Measurements from ENCODE around the gene PRKRIP1. TPM values are rescaled to one million over a fixed set of nuclear protein-coding genes. Genes with fewer than 3 reads are reported as not detected.
"Not testable (repeated sequence)": the region's sequence is repeated elsewhere in the genome, so short reads cannot be mapped to it uniquely, and the experiment has no call there.

Gene PRKRIP1, protein sequence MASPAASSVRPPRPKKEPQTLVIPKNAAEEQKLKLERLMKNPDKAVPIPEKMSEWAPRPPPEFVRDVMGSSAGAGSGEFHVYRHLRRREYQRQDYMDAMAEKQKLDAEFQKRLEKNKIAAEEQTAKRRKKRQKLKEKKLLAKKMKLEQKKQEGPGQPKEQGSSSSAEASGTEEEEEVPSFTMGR
- 11.1 TPM for total RNA-seq
- long read RNA-seq, transcript PRKRIP1-201 (6 exons, 2,159 nt): major isoform, 9 of 24 reads
- long read RNA-seq, partial matches to known transcripts: 0 of 24 reads
- long read RNA-seq, other reads (novel, unspliced or antisense): 12 of 24 reads

- Histone ChIP-seq H3K9me3 (replicated peaks) (no peaks in the 10 kb centered on the region), H3K27ac (replicated peaks) (peak within 1 kb of the TSS; percentile 89), H3K36me3 (peaks cover 36% of the 10 kb centered on the region), H3K4me1 (peaks cover 30% of the 10 kb centered on the region), H3K4me3 (peak within 1 kb of the TSS; percentile 91), H3K27me3 (ENCODE audit: low read depth) (no peaks in the 10 kb centered on the region)
- intact Hi-C loops (cut with micrococcal nuclease): no loop called here
- TF ChIP-seq, protein P1, sequence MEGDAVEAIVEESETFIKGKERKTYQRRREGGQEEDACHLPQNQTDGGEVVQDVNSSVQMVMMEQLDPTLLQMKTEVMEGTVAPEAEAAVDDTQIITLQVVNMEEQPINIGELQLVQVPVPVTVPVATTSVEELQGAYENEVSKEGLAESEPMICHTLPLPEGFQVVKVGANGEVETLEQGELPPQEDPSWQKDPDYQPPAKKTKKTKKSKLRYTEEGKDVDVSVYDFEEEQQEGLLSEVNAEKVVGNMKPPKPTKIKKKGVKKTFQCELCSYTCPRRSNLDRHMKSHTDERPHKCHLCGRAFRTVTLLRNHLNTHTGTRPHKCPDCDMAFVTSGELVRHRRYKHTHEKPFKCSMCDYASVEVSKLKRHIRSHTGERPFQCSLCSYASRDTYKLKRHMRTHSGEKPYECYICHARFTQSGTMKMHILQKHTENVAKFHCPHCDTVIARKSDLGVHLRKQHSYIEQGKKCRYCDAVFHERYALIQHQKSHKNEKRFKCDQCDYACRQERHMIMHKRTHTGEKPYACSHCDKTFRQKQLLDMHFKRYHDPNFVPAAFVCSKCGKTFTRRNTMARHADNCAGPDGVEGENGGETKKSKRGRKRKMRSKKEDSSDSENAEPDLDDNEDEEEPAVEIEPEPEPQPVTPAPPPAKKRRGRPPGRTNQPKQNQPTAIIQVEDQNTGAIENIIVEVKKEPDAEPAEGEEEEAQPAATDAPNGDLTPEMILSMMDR (IDR thresholded peaks at IDR 0.05; ENCODE audit: borderline replicate concordance): no peak
- peak; percentile 82 for DNase-seq
These were observed at the start of gene PRKRIP1 for GRCh38 chr7:102395873-102396709. TSS of gene PRKRIP1 (plus strand) at chr7:102396363. CDS start at chr7:102396412, 49 bp downstream.

DNA sequence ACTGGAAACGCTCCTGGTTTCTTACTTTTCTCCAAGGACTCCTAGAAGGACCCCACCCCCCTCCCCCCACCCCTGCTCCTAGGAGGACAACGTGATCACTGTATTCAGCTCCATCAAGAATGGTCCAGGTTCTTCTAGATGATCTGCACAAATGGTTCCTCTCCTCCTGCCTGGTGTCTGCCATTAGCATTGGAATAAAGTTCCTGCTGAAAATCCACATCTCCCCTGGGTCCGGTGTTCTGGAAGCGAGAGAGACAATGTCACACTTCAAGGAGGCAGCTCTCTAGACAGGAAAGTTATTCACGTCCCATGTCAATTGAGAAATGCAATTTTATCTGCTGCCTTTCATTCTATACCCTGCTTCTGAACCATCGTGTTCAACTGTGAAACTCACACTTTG, 49.2 kb upstream of the PRKRIP1 start:
- H3K27ac ChIP-seq (replicated peaks); H3K9me3 ChIP-seq (replicated peaks); intact Hi-C loops (cut with micrococcal nuclease): not testable (repeated sequence)

DNA sequence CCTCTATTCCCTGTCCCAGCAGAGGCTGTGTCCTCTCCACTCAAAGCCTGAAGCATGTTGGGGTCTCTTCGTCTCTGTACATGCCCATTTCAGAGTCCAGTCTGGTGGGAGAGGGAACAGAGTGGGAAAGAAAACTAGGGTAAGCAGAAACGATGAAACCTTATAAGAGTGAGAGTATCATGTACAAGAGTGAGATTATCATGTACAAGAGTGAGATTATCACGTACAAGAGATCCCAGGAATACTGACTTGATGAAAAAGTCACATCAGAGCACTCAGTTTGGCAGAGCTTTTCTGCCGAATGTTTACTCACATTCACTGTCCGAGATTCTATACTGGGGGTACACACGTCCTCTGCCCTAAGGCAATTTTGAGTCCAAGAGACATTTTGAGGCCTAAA, 39.8 kb upstream of the PRKRIP1 start, which contains the start of gene SPDYE6:
Gene SPDYE6, minus strand, starts transcription at position 101 of the 400 bp plus-strand sequence. CDS start 421 bp downstream, outside the sequence.
- H3K36me3 ChIP-seq; H3K27ac ChIP-seq (replicated peaks); H3K4me1 ChIP-seq; intact Hi-C loops (cut with micrococcal nuclease); H3K27me3 ChIP-seq (ENCODE audit: low read depth); H3K4me3 ChIP-seq; DNase-seq; H3K9me3 ChIP-seq (replicated peaks): not testable (repeated sequence)

More for the DNA sequence above, 49.2 kb upstream of the PRKRIP1 start:
- H3K27me3 ChIP-seq (ENCODE audit: low read depth); H3K36me3 ChIP-seq; DNase-seq; H3K4me3 ChIP-seq; H3K4me1 ChIP-seq: not testable (repeated sequence)

DNA sequence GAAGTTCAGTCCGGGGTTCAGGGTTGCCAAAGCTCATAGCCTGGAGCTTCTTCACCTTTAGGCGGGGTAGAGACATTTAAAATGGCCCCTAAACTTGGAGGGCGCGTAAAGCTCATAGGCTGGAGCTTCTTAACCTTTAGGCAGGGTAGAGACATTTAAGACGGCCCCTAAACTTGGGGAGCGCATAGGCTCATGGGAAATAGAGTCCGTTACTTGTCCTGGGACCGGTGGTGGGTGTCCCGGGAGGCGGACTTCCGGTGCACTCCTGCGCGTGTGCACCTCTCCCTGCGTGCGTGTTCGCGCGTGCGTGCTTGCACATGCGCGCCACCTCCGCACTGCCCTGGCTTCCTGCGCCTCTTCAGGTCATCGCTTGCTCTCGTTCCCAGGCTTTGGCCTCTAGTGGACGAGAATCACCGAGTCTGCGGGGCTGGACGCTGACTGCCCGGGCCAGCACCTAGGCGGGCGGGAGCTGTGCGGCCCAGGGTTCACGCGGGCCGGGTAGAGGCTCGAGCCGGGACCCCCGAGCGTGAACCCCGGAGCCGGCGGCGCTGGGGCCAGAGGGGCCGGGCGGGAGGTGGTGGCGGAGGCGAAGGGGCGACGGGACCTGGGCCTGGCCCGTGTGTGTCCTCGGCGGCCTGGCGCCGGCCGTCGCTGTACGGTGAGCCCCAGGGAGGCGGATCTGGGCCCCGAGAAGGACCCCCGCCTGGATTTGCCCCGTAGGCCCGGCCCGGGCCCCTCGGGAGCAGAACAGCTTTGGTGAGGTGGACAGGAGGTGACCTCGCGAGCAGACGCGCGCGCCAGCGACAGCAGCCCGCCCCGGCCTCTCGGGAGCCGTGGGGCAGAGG, 32.4 kb upstream of the PRKRIP1 start:
- intact Hi-C loops (cut with micrococcal nuclease); H3K9me3 ChIP-seq (replicated peaks); H3K27me3 ChIP-seq (ENCODE audit: low read depth): not testable (repeated sequence)
- peaks cover 16% of the 10 kb centered on the region for H3K4me1 ChIP-seq
- H3K4me3 ChIP-seq: peak overlapping the region; percentile 93
- peaks cover 11% of the 10 kb centered on the region for H3K36me3 ChIP-seq
- peak; percentile 95 for DNase-seq
- peak overlapping the region; percentile 96 for H3K27ac ChIP-seq (replicated peaks)
- TF ChIP-seq, protein P1 (IDR thresholded peaks at IDR 0.05; ENCODE audit: borderline replicate concordance): peak; percentile 43

DNA sequence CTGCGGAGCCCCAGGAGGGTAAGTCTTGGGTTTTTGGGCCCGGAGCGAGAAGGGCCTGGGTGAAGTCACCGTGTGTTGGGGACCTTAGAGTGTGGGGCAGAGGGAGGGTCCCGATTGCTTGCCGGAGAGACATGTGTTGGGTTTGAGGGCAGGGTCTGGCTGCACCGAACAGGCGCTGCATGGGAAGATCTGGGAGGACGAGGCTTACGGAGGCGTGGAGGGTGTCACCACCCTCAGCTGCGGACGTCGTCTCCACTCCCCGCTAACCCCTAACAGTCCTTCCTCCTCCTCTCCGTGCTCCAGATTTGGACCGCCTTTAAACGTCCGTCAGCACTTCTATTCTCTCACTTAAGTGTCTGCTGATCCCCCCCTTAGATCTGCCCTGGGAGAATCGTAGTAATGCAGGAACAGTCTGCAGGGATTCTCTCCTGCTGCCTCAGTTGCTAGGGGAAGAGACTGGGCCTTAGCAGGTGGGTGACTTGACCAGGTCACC, 31.7 kb upstream of the PRKRIP1 start:
- H3K9me3 ChIP-seq (replicated peaks); H3K27me3 ChIP-seq (ENCODE audit: low read depth); intact Hi-C loops (cut with micrococcal nuclease); DNase-seq: not testable (repeated sequence)
- H3K36me3 ChIP-seq: peaks cover 11% of the 10 kb centered on the region
- peak overlapping the region; percentile 96 for H3K27ac ChIP-seq (replicated peaks)
- peak overlapping the region; percentile 93 for H3K4me3 ChIP-seq
- peaks cover 16% of the 10 kb centered on the region for H3K4me1 ChIP-seq

DNA sequence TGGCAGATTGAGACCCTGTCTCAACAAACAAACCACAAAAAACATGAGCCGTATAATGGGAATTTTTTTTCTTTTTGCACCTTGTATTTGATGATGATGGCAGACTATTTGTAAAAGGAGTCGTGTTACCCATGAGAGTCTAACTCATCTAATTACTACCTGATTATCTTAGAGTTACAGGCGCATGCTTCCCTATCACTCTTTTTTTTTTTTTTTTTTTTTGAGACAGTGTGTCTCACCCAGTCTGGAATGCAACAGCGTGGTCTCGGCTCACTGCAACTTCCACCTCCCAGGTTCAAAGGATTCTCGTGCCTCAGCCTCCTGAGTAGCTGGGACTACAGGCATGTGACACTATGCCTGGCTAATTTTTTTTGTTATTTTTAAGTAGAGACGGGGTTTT, 30.8 kb upstream of the PRKRIP1 start:
- DNase-seq; H3K27ac ChIP-seq (replicated peaks); H3K27me3 ChIP-seq (ENCODE audit: low read depth); intact Hi-C loops (cut with micrococcal nuclease); H3K9me3 ChIP-seq (replicated peaks): not testable (repeated sequence)
- Histone ChIP-seq H3K4me3 (peak overlapping the region; percentile 93), H3K36me3 (peaks cover 18% of the 10 kb centered on the region), H3K4me1 (peaks cover 16% of the 10 kb centered on the region)

- H3K4me1 ChIP-seq; H3K27ac ChIP-seq (replicated peaks); intact Hi-C loops (cut with micrococcal nuclease); H3K27me3 ChIP-seq (ENCODE audit: low read depth); H3K4me3 ChIP-seq; DNase-seq: not testable (repeated sequence)
- Histone ChIP-seq H3K9me3 (replicated peaks) (peaks cover 12% of the 10 kb centered on the region), H3K36me3 (peaks cover 26% of the 10 kb centered on the region)
These were observed 26.1 kb upstream of the PRKRIP1 start for GRCh38 chr7:102370038-102370437.

DNA sequence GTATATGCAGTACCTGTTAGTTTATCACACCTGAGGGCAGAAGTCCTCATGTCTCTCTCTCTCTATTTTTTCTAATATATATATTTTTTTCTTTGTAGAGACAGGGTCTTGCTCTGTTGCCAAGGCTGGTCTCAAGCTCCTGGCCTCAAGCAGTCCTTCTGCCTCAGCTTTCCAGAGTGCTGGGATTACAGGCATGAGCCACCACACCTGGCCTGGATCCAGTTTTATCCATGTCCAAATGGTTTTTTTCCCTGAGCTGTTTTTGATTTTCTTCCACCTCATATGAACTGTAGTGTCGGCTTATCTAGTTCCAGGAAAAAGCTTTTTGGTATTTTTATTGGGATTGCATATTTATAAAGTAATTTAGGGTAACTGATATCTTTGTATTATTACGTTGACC, 23.4 kb upstream of the PRKRIP1 start:
- Histone ChIP-seq H3K9me3 (replicated peaks) (peaks cover 12% of the 10 kb centered on the region), H3K36me3 (peaks cover 37% of the 10 kb centered on the region)
- H3K27me3 ChIP-seq (ENCODE audit: low read depth); H3K4me1 ChIP-seq; intact Hi-C loops (cut with micrococcal nuclease); DNase-seq; H3K4me3 ChIP-seq; H3K27ac ChIP-seq (replicated peaks): not testable (repeated sequence)
